ENCODE results near the gene HK2.

Gene HK2

GRCh38 chr2:74858281-74858680 is 24.4 kb downstream of the HK2 start:
- no peak for DNase-seq (ENCODE audit: low read depth)
- TF ChIP-seq CTCF (IDR thresholded peaks at IDR 0.05; ENCODE audit: insufficient read depth, low read depth, low read length, missing control alignments), result no peak

GRCh38 chr2:74860079-74860478 is 26.2 kb downstream of the HK2 start:
- DNase-seq (ENCODE audit: low read depth), result no peak
- TF ChIP-seq CTCF (IDR thresholded peaks at IDR 0.05; ENCODE audit: insufficient read depth, low read depth, low read length, missing control alignments), result no peak

More at GRCh38 chr2:74858281-74858680, 24.4 kb downstream of the HK2 start:
- H3K4me3 ChIP-seq (ENCODE audit: low read depth, low read length), result no peak overlapping the region

GRCh38 chr2:74860521-74860920 is 26.6 kb downstream of the HK2 start:
- no peak overlapping the region for H3K4me3 ChIP-seq (ENCODE audit: low read depth, low read length)
- no peak for DNase-seq (ENCODE audit: low read depth)

More at GRCh38 chr2:74860079-74860478, 26.2 kb downstream of the HK2 start:
- no peak overlapping the region for H3K4me3 ChIP-seq (ENCODE audit: low read depth, low read length)

GRCh38 chr2:74861531-74861930 is 27.6 kb downstream of the HK2 start:
- no peak overlapping the region for H3K4me3 ChIP-seq (ENCODE audit: low read depth, low read length)
- DNase-seq (ENCODE audit: low read depth), result no peak
- TF ChIP-seq CTCF (IDR thresholded peaks at IDR 0.05; ENCODE audit: insufficient read depth, low read depth, low read length, missing control alignments), result no peak

More at GRCh38 chr2:74860521-74860920, 26.6 kb downstream of the HK2 start:
- TF ChIP-seq CTCF (IDR thresholded peaks at IDR 0.05; ENCODE audit: insufficient read depth, low read depth, low read length, missing control alignments), result no peak

- no peak overlapping the region for H3K4me3 ChIP-seq (ENCODE audit: low read depth, low read length)
- TF ChIP-seq CTCF (IDR thresholded peaks at IDR 0.05; ENCODE audit: insufficient read depth, low read depth, low read length, missing control alignments), result no peak
- DNase-seq (ENCODE audit: low read depth), result no peak
Measured at GRCh38 chr2:74862020-74862964, 28.4 kb downstream of the HK2 start.

- DNase-seq (ENCODE audit: low read depth), result no peak
- H3K4me3 ChIP-seq (ENCODE audit: low read depth, low read length), result no peak overlapping the region
- TF ChIP-seq CTCF (IDR thresholded peaks at IDR 0.05; ENCODE audit: insufficient read depth, low read depth, low read length, missing control alignments), result no peak
Measured at GRCh38 chr2:74863802-74864248, 29.9 kb downstream of the HK2 start.
